ENCODE data around the gene DMD.

DNA sequence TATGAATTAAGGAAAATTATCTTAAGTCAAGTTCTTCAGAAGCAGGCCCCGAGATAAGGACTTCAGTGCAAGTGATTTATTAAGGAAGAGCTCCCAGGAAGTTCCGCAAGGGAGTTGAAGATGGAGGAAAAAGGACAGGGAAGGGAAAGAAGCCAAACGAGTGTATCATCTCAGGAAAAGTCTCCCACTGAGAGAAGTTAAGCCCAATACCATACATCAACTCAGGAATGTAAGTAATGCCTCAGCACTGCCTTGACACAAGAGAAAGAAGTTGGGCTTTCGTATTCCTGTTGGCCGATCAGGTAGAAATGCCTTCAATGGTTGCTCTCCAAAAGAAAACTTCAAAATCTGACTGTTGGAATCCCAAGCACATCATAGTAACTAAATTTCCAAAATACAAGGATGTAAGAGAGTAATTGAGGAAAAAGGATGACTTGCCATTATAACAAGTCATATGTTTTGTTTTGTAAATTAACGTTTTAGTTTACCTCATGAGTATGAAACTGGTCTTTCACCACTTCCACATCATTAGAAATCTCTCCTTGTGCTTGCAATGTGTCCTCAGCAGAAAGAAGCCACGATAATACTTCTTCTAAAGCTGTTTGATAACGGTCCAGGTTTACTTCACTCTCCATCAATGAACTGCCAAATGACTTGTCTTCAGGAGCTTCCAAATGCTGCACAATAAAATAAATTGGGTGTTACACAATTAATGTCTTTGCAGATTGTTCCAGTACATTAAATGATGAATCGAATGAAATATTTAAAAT, 566.7 kb downstream of the DMD start:
- TF ChIP-seq, protein P1, sequence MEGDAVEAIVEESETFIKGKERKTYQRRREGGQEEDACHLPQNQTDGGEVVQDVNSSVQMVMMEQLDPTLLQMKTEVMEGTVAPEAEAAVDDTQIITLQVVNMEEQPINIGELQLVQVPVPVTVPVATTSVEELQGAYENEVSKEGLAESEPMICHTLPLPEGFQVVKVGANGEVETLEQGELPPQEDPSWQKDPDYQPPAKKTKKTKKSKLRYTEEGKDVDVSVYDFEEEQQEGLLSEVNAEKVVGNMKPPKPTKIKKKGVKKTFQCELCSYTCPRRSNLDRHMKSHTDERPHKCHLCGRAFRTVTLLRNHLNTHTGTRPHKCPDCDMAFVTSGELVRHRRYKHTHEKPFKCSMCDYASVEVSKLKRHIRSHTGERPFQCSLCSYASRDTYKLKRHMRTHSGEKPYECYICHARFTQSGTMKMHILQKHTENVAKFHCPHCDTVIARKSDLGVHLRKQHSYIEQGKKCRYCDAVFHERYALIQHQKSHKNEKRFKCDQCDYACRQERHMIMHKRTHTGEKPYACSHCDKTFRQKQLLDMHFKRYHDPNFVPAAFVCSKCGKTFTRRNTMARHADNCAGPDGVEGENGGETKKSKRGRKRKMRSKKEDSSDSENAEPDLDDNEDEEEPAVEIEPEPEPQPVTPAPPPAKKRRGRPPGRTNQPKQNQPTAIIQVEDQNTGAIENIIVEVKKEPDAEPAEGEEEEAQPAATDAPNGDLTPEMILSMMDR (conservative IDR thresholded peaks at IDR 0.05), result no peak
- TF ChIP-seq EZH2 (IDR thresholded peaks at IDR 0.05; ENCODE audit: low read depth), result no peak
